HCT116 (cell line): Measurements from ENCODE around the gene DPP9. TPM values are rescaled to one million over a fixed set of nuclear protein-coding genes. Genes with fewer than 3 reads are reported as not detected.

Experiments used
- ATAC-seq: fragments of 200-7000 bp; cut with Tn5 transposase; 2 replicates; pipeline ENCODE4 v1.9.1; 2020; ENCODE audit warnings: mild to moderate bottlenecking, moderate library complexity
- BruUV-seq: library from RNA; stranded (reverse); fragments of 400-500 nt; replicated peaks from 2 replicates; lab custom pipeline; 2021; lab: Mats Ljungman, UMichigan
- CTCF ChIA-PET: fragments of 300-600 bp; sonication (Branson Sonifier 250); formaldehyde crosslinking; loops from one replicate; lab custom pipeline; 2021; ENCODE audit warnings: antibody characterized with exemption; lab: Charles Lee
- POLR2A ChIA-PET: fragments of 300-600, 350-600 bp; sonication (Branson Sonifier 250); formaldehyde crosslinking; loops from one replicate; lab custom pipeline; 2021; ENCODE audit warnings: antibody characterized with exemption; lab: Charles Lee
- RAD21 ChIA-PET, 2 experiments: fragments of 300-600 bp; sonication (Branson Sonifier 250); formaldehyde crosslinking; loops; one replicate each; lab custom pipeline; 2023; ENCODE audit warnings: low total read pairs in 2 of 2; ENCODE audit not compliant: uncharacterized antibody in 2 of 2, unreplicated experiment in 2 of 2, low non-redundant PET in 1 of 2; lab: Charles Lee
- DNase-seq: peaks from one replicate; pipeline ENCODE4 v3.0.0-alpha.2; 2010; ENCODE audit warnings: low read depth, low spot score
- H2AFZ ChIP-seq: fragments of 200-600 bp; shearing (Covaris generic), sonication (generic); 2 replicates; pipeline ENCODE4 v1.6.1; 2017; ENCODE audit warnings: low read depth, mixed run types, mixed read lengths, antibody characterized with exemption, low read length; ENCODE audit not compliant: poor library complexity, severe bottlenecking
- H3K27ac ChIP-seq: 2 replicates; pipeline ENCODE4 v1.5.1; 2012; ENCODE audit warnings: low read depth, low read length
- H3K27me3 ChIP-seq: fragments of 200-600 bp; sonication (generic); 2 replicates; pipeline ENCODE4 v1.6.1; 2016; ENCODE audit warnings: mixed run types, low read length, mixed read lengths; ENCODE audit not compliant: insufficient read depth
- H3K36me3 ChIP-seq, 2 experiments: fragments of 200-500 bp in 1 of 2; fragments of 200-600 bp in 1 of 2; sonication (Bioruptor generic) in 1 of 2; sonication (generic) in 1 of 2; 2 replicates each; pipeline versions ENCODE4 v1.5.1 to v1.6.1; 2014 to 2016; ENCODE audit warnings: low read length in 2 of 2, inconsistent platforms in 1 of 2, mixed read lengths in 1 of 2, mixed run types in 1 of 2; ENCODE audit not compliant: insufficient read depth in 2 of 2, control insufficient read depth in 1 of 2
- H3K4me1 ChIP-seq, 2 experiments: fragments of 200-600 bp in 1 of 2; sonication (generic) in 1 of 2; 2 replicates each; pipeline versions ENCODE4 v1.5.1 to v1.6.1; 2012 to 2017; ENCODE audit warnings: low read length in 2 of 2, inconsistent platforms in 1 of 2, mild to moderate bottlenecking in 1 of 2, mixed read lengths in 1 of 2, mixed run types in 1 of 2, moderate library complexity in 1 of 2; ENCODE audit not compliant: insufficient read depth in 2 of 2, control insufficient read depth in 1 of 2
- H3K4me2 ChIP-seq: fragments of 200-600 bp; sonication (generic); 2 replicates; pipeline ENCODE4 v1.6.1; 2017; ENCODE audit warnings: mixed run types, low read length, mixed read lengths
- H3K4me3 ChIP-seq, 2 experiments: fragments of 200-600 bp in 1 of 2; sonication (generic) in 1 of 2; replicated peaks in 1 of 2; 2 replicates each; pipeline ENCODE4 v1.5.1; 2011 to 2016; ENCODE audit warnings: low read length in 2 of 2, control low read depth in 1 of 2, low read depth in 1 of 2, mild to moderate bottlenecking in 1 of 2, mixed read lengths in 1 of 2, mixed run types in 1 of 2
- H3K79me2 ChIP-seq: fragments of 200-600 bp; sonication (generic); 2 replicates; pipeline ENCODE4 v1.6.1; 2017; ENCODE audit warnings: mild to moderate bottlenecking, mixed run types, low read length, moderate library complexity, mixed read lengths; ENCODE audit not compliant: insufficient read depth
- H3K9ac ChIP-seq: fragments of 200-600 bp; sonication (generic); 2 replicates; pipeline ENCODE4 v1.6.1; 2016; ENCODE audit warnings: low read length, mixed read lengths
- H3K9me2 ChIP-seq: fragments of 200-600 bp; sonication (generic), shearing (Covaris generic); 2 replicates; pipeline ENCODE4 v1.6.1; 2017; ENCODE audit warnings: mixed run types, mild to moderate bottlenecking, moderate library complexity; ENCODE audit not compliant: insufficient read depth
- H3K9me3 ChIP-seq, 2 experiments: fragments of 200-500 bp in 1 of 2; fragments of 200-600 bp in 1 of 2; sonication (Bioruptor generic) in 1 of 2; sonication (generic) in 1 of 2; 2 replicates each; pipeline ENCODE4 v1.6.1; 2014 to 2017; ENCODE audit warnings: low read length in 2 of 2, mixed read lengths in 2 of 2, inconsistent platforms in 1 of 2, low read depth in 1 of 2, mild to moderate bottlenecking in 1 of 2, mixed run types in 1 of 2, moderate library complexity in 1 of 2; ENCODE audit not compliant: control insufficient read depth in 1 of 2, insufficient read depth in 1 of 2
- H4K20me1 ChIP-seq: fragments of 200-600 bp; sonication (generic), shearing (Covaris generic); 2 replicates; pipeline ENCODE4 v1.6.1; 2017; ENCODE audit warnings: mixed run types, mild to moderate bottlenecking, moderate library complexity; ENCODE audit not compliant: insufficient read depth
- EGR1 ChIP-seq: IDR thresholded peaks from 2 replicates; pipeline ENCODE4 v1.6.1; 2012; ENCODE audit warnings: low read depth
- EZH2 ChIP-seq: fragments of 200-600 bp; sonication (generic); IDR thresholded peaks from 2 replicates; pipeline ENCODE4 v1.6.1; 2017; ENCODE audit warnings: antibody characterized with exemption, mixed run types
- EZH2phosphoT487 ChIP-seq: fragments of 200-600 bp; IDR thresholded peaks from 2 replicates; pipeline ENCODE4 v1.6.1; 2018; ENCODE audit warnings: antibody characterized with exemption, borderline replicate concordance
- JUND ChIP-seq: IDR thresholded peaks from 2 replicates; pipeline ENCODE4 v1.6.1; 2012
- POLR2AphosphoS5 ChIP-seq: IDR thresholded peaks from 2 replicates; pipeline ENCODE4 v1.6.1; 2011; ENCODE audit warnings: mild to moderate bottlenecking, low read depth, low read length, moderate library complexity
- intact Hi-C: fragments of 100-400 bp; cut with micrococcal nuclease; formaldehyde crosslinking; loops from 2 replicates; pipeline ENCODE4 v1.10.0; 2022
- total RNA-seq: library from RNA; stranded (reverse); gene quantifications from one replicate; pipeline ENCODE4 v1.2.1, GENCODE V29; 2021; ENCODE audit not compliant: unreplicated experiment
- TF ChIP-seq, protein P1 (sequence below): IDR thresholded peaks from 2 replicates; pipeline ENCODE4 v1.6.1; 2012; ENCODE audit warnings: low read depth
- TF ChIP-seq, protein P2 (sequence below): IDR thresholded peaks from 2 replicates; pipeline ENCODE4 v1.6.1; 2012
- TF ChIP-seq, protein P3 (sequence below): IDR thresholded peaks from 2 replicates; pipeline ENCODE4 v1.6.1; 2011; ENCODE audit warnings: mild to moderate bottlenecking, low read length, moderate library complexity; ENCODE audit not compliant: insufficient replicate concordance; ENCODE audit errors: extremely low read depth

The DPP9 gene
- total RNA-seq, 1 experiment from 2014 or later: 67.6 TPM

DNA sequence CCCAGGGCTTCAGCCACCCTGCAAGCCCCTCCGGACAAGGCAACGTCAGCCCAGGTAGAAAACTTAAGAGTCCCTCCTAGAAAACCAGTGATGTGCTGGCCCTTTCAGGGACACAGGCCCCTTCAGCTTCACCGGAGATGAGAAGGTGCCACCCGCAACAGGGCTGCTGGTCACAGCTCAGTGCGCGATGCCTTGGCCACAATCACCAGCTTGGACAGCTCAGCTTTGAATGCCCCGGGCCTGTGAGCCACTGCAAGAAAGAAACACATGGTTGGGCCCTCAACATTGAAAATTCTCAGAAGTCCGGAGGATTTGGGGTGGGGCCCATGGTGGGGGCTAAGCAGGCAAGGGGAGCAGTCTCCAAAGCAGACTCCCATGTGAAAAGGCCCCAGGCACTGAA lies 65.8 kb downstream of the DPP9 start (continued):
- TF ChIP-seq, protein P1, sequence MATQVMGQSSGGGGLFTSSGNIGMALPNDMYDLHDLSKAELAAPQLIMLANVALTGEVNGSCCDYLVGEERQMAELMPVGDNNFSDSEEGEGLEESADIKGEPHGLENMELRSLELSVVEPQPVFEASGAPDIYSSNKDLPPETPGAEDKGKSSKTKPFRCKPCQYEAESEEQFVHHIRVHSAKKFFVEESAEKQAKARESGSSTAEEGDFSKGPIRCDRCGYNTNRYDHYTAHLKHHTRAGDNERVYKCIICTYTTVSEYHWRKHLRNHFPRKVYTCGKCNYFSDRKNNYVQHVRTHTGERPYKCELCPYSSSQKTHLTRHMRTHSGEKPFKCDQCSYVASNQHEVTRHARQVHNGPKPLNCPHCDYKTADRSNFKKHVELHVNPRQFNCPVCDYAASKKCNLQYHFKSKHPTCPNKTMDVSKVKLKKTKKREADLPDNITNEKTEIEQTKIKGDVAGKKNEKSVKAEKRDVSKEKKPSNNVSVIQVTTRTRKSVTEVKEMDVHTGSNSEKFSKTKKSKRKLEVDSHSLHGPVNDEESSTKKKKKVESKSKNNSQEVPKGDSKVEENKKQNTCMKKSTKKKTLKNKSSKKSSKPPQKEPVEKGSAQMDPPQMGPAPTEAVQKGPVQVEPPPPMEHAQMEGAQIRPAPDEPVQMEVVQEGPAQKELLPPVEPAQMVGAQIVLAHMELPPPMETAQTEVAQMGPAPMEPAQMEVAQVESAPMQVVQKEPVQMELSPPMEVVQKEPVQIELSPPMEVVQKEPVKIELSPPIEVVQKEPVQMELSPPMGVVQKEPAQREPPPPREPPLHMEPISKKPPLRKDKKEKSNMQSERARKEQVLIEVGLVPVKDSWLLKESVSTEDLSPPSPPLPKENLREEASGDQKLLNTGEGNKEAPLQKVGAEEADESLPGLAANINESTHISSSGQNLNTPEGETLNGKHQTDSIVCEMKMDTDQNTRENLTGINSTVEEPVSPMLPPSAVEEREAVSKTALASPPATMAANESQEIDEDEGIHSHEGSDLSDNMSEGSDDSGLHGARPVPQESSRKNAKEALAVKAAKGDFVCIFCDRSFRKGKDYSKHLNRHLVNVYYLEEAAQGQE: no peak
- TF ChIP-seq EZH2phosphoT487: no peak
- TF ChIP-seq POLR2AphosphoS5: no peak
- TF ChIP-seq EZH2: no peak
- TF ChIP-seq, protein P2, sequence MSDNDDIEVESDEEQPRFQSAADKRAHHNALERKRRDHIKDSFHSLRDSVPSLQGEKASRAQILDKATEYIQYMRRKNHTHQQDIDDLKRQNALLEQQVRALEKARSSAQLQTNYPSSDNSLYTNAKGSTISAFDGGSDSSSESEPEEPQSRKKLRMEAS: no peak
- TF ChIP-seq, all 23 proteins: peak for 0

DNA sequence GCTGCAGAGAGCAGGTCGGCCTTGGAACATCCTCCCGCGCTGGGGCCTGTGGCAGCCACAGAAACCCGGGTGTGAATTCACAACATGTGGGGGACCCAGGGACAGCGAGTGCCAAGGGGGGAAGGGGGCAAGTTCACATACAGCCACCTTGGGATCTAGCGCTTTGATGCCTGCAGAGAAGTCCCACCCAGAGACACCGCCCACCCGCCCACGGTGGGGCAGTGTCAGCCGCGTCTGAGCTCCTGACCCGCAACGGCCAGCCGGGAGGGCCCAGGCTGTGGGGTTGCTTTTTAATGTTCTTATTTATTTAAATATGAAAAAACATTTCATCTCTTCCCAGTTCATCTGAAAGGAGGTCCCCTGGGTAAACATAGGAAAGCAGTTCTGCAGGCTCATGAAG lies 66.4 kb downstream of the DPP9 start:
- ATAC-seq (no peak), DNase-seq (no peak)
- TF ChIP-seq EZH2 (no peak), EGR1 (no peak), JUND (no peak)
- TF ChIP-seq, protein P3, sequence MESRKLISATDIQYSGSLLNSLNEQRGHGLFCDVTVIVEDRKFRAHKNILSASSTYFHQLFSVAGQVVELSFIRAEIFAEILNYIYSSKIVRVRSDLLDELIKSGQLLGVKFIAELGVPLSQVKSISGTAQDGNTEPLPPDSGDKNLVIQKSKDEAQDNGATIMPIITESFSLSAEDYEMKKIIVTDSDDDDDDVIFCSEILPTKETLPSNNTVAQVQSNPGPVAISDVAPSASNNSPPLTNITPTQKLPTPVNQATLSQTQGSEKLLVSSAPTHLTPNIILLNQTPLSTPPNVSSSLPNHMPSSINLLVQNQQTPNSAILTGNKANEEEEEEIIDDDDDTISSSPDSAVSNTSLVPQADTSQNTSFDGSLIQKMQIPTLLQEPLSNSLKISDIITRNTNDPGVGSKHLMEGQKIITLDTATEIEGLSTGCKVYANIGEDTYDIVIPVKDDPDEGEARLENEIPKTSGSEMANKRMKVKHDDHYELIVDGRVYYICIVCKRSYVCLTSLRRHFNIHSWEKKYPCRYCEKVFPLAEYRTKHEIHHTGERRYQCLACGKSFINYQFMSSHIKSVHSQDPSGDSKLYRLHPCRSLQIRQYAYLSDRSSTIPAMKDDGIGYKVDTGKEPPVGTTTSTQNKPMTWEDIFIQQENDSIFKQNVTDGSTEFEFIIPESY: no peak
- TF ChIP-seq, protein P2: no peak
- Histone ChIP-seq H3K36me3 (peaks cover 13 to 24% of the 10 kb centered on the region in 2 experiments), H3K27ac (no peak overlapping the region), H3K4me1 (no peaks in the 10 kb centered on the region), H3K27me3 (no peaks in the 10 kb centered on the region), H4K20me1 (no peaks in the 10 kb centered on the region), H3K9ac (no peak overlapping the region), H3K9me2 (no peaks in the 10 kb centered on the region), H3K4me2 (no peak overlapping the region), H3K9me3 (no peaks in the 10 kb centered on the region), H2AFZ (no peak overlapping the region), H3K4me3 (no peak overlapping the region), H3K79me2 (no peaks in the 10 kb centered on the region; the same call in 1 of the 2 replicates)
- intact Hi-C loops: no loop called here
- RAD21 ChIA-PET: no interaction called here
- CTCF ChIA-PET: no interaction called here
- POLR2A ChIA-PET: no interaction called here
- no TSS peak for BruUV-seq
